Liver (tissue), 9 donors: ENCODE data around the gene DTX4. TPM values are rescaled to one million over a fixed set of nuclear protein-coding genes. Genes with fewer than 3 reads are reported as not detected.
A peak's percentile ranks its signal among the peaks of the same experiment; 100 is the strongest.

ENCODE experiments used
- DNase-seq: peaks from one replicate; pipeline ENCODE4 v3.0.0-alpha.2; 2017; ENCODE audit warnings: low spot score
- H3K27ac ChIP-seq, 2 donors: one replicate each; pipeline ENCODE4 v1.7.0; 2013; ENCODE audit warnings: inconsistent platforms in 2 of 2, low read length in 2 of 2, control low read depth in 1 of 2, low read depth in 1 of 2, mild to moderate bottlenecking in 1 of 2
- H3K27me3 ChIP-seq, 4 donors: one replicate each; pipeline versions ENCODE4 v1.6.1 to v1.7.0; 2013; ENCODE audit warnings: low read length in 3 of 4, inconsistent platforms in 1 of 4, mild to moderate bottlenecking in 1 of 4, moderate library complexity in 1 of 4; ENCODE audit not compliant: control insufficient read depth in 4 of 4, insufficient read depth in 4 of 4
- H3K36me3 ChIP-seq, 4 donors: one replicate each; pipeline versions ENCODE4 v1.6.1 to v1.7.0; 2013; ENCODE audit warnings: low read length in 3 of 4, mild to moderate bottlenecking in 3 of 4, low read depth in 1 of 4, moderate library complexity in 1 of 4; ENCODE audit not compliant: control insufficient read depth in 4 of 4, insufficient read depth in 3 of 4
- H3K4me1 ChIP-seq, 4 donors: one replicate each; pipeline versions ENCODE4 v1.6.1 to v1.7.0; 2013; ENCODE audit warnings: low read length in 3 of 4, mild to moderate bottlenecking in 3 of 4, moderate library complexity in 1 of 4; ENCODE audit not compliant: control insufficient read depth in 4 of 4, insufficient read depth in 4 of 4
- H3K4me3 ChIP-seq, 3 donors: one replicate each; pipeline versions ENCODE4 v1.6.1 to v1.7.0; 2013; ENCODE audit warnings: low read length in 3 of 3, control low read depth in 1 of 3, low read depth in 1 of 3, mild to moderate bottlenecking in 1 of 3
- H3K9ac ChIP-seq, 2 donors: one replicate each; pipeline ENCODE4 v1.7.0; 2013; ENCODE audit warnings: low read length in 2 of 2, mild to moderate bottlenecking in 2 of 2, moderate library complexity in 2 of 2, control low read depth in 1 of 2, low read depth in 1 of 2
- H3K9me3 ChIP-seq, 4 donors: one replicate each; pipeline versions ENCODE4 v1.6.1 to v1.7.0; 2013; ENCODE audit warnings: low read length in 3 of 4; ENCODE audit not compliant: control insufficient read depth in 4 of 4
- ATF3 ChIP-seq: IDR thresholded peaks from 2 replicates; pipeline ENCODE4 v1.6.1; 2016; ENCODE audit warnings: antibody characterized with exemption
- EGR1 ChIP-seq, 2 donors: IDR thresholded peaks; 2 replicates each; pipeline ENCODE4 v1.6.1; 2016 to 2018; ENCODE audit warnings: antibody characterized with exemption in 2 of 2, low read depth in 2 of 2
- FOXA1 ChIP-seq: IDR thresholded peaks from 2 replicates; pipeline ENCODE4 v1.6.1; 2016; ENCODE audit warnings: antibody characterized with exemption
- FOXA2 ChIP-seq: IDR thresholded peaks from 2 replicates; pipeline ENCODE4 v1.6.1; 2016; ENCODE audit warnings: antibody characterized with exemption
- GABPA ChIP-seq, 2 donors: IDR thresholded peaks in 1 of 2; conservative IDR thresholded peaks in 1 of 2; 2 replicates each; pipeline ENCODE4 v1.6.1; 2016; ENCODE audit warnings: antibody characterized with exemption in 2 of 2, mild to moderate bottlenecking in 1 of 2, moderate library complexity in 1 of 2
- HNF4A ChIP-seq, 2 donors: conservative IDR thresholded peaks; 2 replicates each; pipeline ENCODE4 v1.6.1; 2016; ENCODE audit warnings: antibody characterized with exemption in 2 of 2, mild to moderate bottlenecking in 2 of 2
- HNF4G ChIP-seq: IDR thresholded peaks from 2 replicates; pipeline ENCODE4 v1.6.1; 2016; ENCODE audit warnings: antibody characterized with exemption
- JUND ChIP-seq, 2 donors: IDR thresholded peaks; 2 replicates each; pipeline ENCODE4 v1.6.1; 2016; ENCODE audit warnings: antibody characterized with exemption in 2 of 2
- NR2F2 ChIP-seq: IDR thresholded peaks from 2 replicates; pipeline ENCODE4 v1.6.1; 2016; ENCODE audit warnings: antibody characterized with exemption
- RAD21 ChIP-seq, 2 donors: IDR thresholded peaks; 2 replicates each; pipeline ENCODE4 v1.6.1; 2016; ENCODE audit warnings: antibody characterized with exemption in 2 of 2, mild to moderate bottlenecking in 2 of 2
- RXRA ChIP-seq, 2 donors: IDR thresholded peaks; 2 replicates each; pipeline ENCODE4 v1.6.1; 2017 to 2018; ENCODE audit warnings: antibody characterized with exemption in 2 of 2, mild to moderate bottlenecking in 1 of 2
- SP1 ChIP-seq: IDR thresholded peaks from 2 replicates; pipeline ENCODE4 v1.6.1; 2018; ENCODE audit warnings: antibody characterized with exemption, mild to moderate bottlenecking
- TAF1 ChIP-seq: conservative IDR thresholded peaks from 2 replicates; pipeline ENCODE4 v1.6.1; 2016; ENCODE audit warnings: antibody characterized with exemption, mild to moderate bottlenecking
- YY1 ChIP-seq: IDR thresholded peaks from 2 replicates; pipeline ENCODE4 v1.6.1; 2016; ENCODE audit warnings: antibody characterized with exemption, mild to moderate bottlenecking
- WGBS: extraction: QIAGEN DNeasy Blood & Tissue Kit; methylation state at CpG from one replicate; pipeline ENCODE4 v1.1.7; 2013; 5-methylcytosine and 5-hydroxymethylcytosine counted together
- polyA plus RNA-seq, 2 donors: library from polyadenylated mRNA; stranded (reverse) in 1 of 2; unstranded in 1 of 2; fragments of 200-250 nt in 1 of 2; fragments of >200 nt in 1 of 2; fragmentation: Nextera tagmentation in 1 of 2; extraction: Ambion mirVana in 1 of 2; gene quantifications; one replicate each; pipeline versions ENCODE4 v1.2.1 to v1.2.3, GENCODE V29; 2013 to 2015
- total RNA-seq, 2 donors: library from RNA; depleted of rRNA; stranded (reverse); fragments of >200 nt; gene quantifications; one replicate each; pipeline ENCODE4 v1.2.3, GENCODE V29; 2014
- TF ChIP-seq, protein P1 (sequence below): fragments of 150-350 bp; IDR thresholded peaks from 2 replicates; pipeline ENCODE4 v1.5.1; 2017; ENCODE audit warnings: improper control_type of control experiment, low read depth, low read length; ENCODE audit not compliant: missing input control
- TF ChIP-seq, protein P2 (sequence below): IDR thresholded peaks from 2 replicates; pipeline ENCODE4 v1.6.1; 2016; ENCODE audit warnings: antibody characterized with exemption
- TF ChIP-seq, protein P3 (sequence below): IDR thresholded peaks from 2 replicates; pipeline ENCODE4 v1.6.1; 2016; ENCODE audit warnings: antibody characterized with exemption
- TF ChIP-seq, protein P4 (sequence below): IDR thresholded peaks from 2 replicates; pipeline ENCODE4 v1.6.1; 2016; ENCODE audit warnings: antibody characterized with exemption, mild to moderate bottlenecking
- donor health status: healthy.
- donor health status: healthy.
- donor health status: healthy.
- donor health status: healthy.
- donor health status: healthy.

The DTX4 gene
- total and polyA plus RNA-seq, 4 donors: 7.5 to 21.4 (median 14.3) TPM

DNA sequence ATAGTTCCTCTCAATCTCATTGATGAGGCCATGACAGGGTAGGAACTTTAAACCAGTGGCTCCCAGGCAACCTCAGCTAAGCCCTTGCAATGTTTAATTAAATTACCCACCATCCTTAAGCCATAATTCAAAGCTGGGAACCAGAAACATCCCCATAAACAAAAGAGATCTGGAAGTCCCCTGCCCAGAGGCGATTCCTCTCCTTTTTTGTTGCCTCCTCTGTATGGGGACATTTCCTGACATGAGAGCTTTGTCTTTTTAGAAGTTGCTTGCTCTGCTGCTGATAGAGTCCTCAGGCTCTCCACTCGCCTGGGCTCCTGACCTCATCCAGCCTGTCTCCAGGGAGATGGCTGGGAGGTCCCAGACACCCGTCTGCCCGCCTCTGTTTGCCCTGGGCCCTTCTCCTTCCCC, 3.2 kb downstream of the DTX4 start:
- TF ChIP-seq TAF1 (no peak), YY1 (no peak), HNF4G (no peak), RXRA (IDR thresholded peaks at IDR 0.05) (no peak), HNF4A (conservative IDR thresholded peaks at IDR 0.05) (no peak), NR2F2 (no peak)
- TF ChIP-seq, protein P1, sequence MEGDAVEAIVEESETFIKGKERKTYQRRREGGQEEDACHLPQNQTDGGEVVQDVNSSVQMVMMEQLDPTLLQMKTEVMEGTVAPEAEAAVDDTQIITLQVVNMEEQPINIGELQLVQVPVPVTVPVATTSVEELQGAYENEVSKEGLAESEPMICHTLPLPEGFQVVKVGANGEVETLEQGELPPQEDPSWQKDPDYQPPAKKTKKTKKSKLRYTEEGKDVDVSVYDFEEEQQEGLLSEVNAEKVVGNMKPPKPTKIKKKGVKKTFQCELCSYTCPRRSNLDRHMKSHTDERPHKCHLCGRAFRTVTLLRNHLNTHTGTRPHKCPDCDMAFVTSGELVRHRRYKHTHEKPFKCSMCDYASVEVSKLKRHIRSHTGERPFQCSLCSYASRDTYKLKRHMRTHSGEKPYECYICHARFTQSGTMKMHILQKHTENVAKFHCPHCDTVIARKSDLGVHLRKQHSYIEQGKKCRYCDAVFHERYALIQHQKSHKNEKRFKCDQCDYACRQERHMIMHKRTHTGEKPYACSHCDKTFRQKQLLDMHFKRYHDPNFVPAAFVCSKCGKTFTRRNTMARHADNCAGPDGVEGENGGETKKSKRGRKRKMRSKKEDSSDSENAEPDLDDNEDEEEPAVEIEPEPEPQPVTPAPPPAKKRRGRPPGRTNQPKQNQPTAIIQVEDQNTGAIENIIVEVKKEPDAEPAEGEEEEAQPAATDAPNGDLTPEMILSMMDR: no peak
- TF ChIP-seq, protein P2, sequence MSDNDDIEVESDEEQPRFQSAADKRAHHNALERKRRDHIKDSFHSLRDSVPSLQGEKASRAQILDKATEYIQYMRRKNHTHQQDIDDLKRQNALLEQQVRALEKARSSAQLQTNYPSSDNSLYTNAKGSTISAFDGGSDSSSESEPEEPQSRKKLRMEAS: no peak
- peak overlapping the region; percentile 90 to 91 for H3K27ac ChIP-seq
- peak overlapping the region in 1 of 2 donors; percentile 51 for H3K9ac ChIP-seq
- no peak for DNase-seq
- no peaks in the 10 kb centered on the region for H3K27me3 ChIP-seq
- peaks cover 0 to 3% (median 0%) of the 10 kb centered on the region in 4 donors for H3K9me3 ChIP-seq
- H3K36me3 ChIP-seq: peaks cover 0 to 5% (median 0%) of the 10 kb centered on the region in 4 donors
- H3K4me1 ChIP-seq: peaks cover 10 to 52% (median 32%) of the 10 kb centered on the region in 4 donors
- 58% methylated on average over 4 of the region's 4 CpGs for WGBS
- peak overlapping the region; percentile 1 to 53 (median 5) for H3K4me3 ChIP-seq

DNA sequence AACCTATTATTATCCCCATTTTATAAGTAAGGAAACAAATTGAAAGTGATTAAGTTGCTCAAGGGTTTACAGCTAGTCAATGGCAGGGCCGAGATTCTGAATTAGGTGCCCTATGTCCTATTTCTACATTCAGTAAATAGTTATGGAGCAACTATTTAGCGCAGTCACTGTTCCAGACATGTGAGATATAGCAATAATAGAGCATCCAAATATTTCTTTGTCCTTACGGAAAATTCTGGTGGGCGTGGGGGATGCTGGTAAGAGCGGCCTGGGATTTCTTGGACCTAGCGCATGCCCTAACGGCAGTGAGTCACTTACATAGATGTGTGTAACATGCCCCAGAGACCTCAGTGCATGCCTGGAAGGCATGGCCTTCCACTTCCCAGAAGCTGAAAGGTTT, 4.4 kb downstream of the DTX4 start:
- H3K27me3 ChIP-seq: no peaks in the 10 kb centered on the region
- no peak overlapping the region for H3K4me3 ChIP-seq
- no peak for DNase-seq
- H3K27ac ChIP-seq: peak overlapping the region; percentile 90 to 91
- H3K9me3 ChIP-seq: peaks cover 0 to 3% (median 0%) of the 10 kb centered on the region in 4 donors
- no peak overlapping the region for H3K9ac ChIP-seq
- peaks cover 0 to 5% (median under 1%) of the 10 kb centered on the region in 4 donors for H3K36me3 ChIP-seq
- 41% methylated on average over 7 of the region's 7 CpGs for WGBS
- H3K4me1 ChIP-seq: peaks cover 10 to 52% (median 32%) of the 10 kb centered on the region in 4 donors
- TF ChIP-seq NR2F2 (peak; percentile 20), HNF4A (conservative IDR thresholded peaks at IDR 0.05) (peak; percentile 87 to 91), FOXA2 (peak; percentile 71), YY1 (peak; percentile 82), TAF1 (no peak), RAD21 (IDR thresholded peaks at IDR 0.05) (peak in 1 of 2 donors; percentile 14), RXRA (IDR thresholded peaks at IDR 0.05) (peak; percentile 63 to 83), GABPA (IDR thresholded peaks at IDR 0.05 in 1 of 2, conservative IDR thresholded peaks at IDR 0.05 in 1 of 2) (no peak), EGR1 (IDR thresholded peaks at IDR 0.05; ENCODE audit: low read depth in 2 of 2) (peak; percentile 24 to 46), FOXA1 (peak; percentile 30), SP1 (peak; percentile 84), JUND (IDR thresholded peaks at IDR 0.05) (peak; percentile 75 to 77), HNF4G (peak; percentile 66), ATF3 (peak; percentile 57)
- TF ChIP-seq, protein P2: peak; percentile 64
- TF ChIP-seq, protein P3, sequence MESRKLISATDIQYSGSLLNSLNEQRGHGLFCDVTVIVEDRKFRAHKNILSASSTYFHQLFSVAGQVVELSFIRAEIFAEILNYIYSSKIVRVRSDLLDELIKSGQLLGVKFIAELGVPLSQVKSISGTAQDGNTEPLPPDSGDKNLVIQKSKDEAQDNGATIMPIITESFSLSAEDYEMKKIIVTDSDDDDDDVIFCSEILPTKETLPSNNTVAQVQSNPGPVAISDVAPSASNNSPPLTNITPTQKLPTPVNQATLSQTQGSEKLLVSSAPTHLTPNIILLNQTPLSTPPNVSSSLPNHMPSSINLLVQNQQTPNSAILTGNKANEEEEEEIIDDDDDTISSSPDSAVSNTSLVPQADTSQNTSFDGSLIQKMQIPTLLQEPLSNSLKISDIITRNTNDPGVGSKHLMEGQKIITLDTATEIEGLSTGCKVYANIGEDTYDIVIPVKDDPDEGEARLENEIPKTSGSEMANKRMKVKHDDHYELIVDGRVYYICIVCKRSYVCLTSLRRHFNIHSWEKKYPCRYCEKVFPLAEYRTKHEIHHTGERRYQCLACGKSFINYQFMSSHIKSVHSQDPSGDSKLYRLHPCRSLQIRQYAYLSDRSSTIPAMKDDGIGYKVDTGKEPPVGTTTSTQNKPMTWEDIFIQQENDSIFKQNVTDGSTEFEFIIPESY: peak; percentile 63
- TF ChIP-seq, protein P1: no peak
- TF ChIP-seq, protein P4, sequence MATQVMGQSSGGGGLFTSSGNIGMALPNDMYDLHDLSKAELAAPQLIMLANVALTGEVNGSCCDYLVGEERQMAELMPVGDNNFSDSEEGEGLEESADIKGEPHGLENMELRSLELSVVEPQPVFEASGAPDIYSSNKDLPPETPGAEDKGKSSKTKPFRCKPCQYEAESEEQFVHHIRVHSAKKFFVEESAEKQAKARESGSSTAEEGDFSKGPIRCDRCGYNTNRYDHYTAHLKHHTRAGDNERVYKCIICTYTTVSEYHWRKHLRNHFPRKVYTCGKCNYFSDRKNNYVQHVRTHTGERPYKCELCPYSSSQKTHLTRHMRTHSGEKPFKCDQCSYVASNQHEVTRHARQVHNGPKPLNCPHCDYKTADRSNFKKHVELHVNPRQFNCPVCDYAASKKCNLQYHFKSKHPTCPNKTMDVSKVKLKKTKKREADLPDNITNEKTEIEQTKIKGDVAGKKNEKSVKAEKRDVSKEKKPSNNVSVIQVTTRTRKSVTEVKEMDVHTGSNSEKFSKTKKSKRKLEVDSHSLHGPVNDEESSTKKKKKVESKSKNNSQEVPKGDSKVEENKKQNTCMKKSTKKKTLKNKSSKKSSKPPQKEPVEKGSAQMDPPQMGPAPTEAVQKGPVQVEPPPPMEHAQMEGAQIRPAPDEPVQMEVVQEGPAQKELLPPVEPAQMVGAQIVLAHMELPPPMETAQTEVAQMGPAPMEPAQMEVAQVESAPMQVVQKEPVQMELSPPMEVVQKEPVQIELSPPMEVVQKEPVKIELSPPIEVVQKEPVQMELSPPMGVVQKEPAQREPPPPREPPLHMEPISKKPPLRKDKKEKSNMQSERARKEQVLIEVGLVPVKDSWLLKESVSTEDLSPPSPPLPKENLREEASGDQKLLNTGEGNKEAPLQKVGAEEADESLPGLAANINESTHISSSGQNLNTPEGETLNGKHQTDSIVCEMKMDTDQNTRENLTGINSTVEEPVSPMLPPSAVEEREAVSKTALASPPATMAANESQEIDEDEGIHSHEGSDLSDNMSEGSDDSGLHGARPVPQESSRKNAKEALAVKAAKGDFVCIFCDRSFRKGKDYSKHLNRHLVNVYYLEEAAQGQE: peak; percentile 15
